H9 (cell line): ENCODE data around the gene SGCD. TPM values are rescaled to one million over a fixed set of nuclear protein-coding genes. Genes with fewer than 3 reads are reported as not detected.

ENCODE experiments used
- DNase-seq: peaks from one replicate; pipeline ENCODE4 v3.0.0-alpha.2; 2017
- H2AFZ ChIP-seq: one replicate; pipeline ENCODE4 v1.6.1; 2013; ENCODE audit warnings: mild to moderate bottlenecking, low read length, control low read depth, moderate library complexity
- H2AK5ac ChIP-seq: 2 replicates; pipeline ENCODE4 v1.6.1; 2013; ENCODE audit warnings: low read length, control low read depth, mixed read lengths; ENCODE audit not compliant: insufficient read length
- H2BK120ac ChIP-seq: one replicate; pipeline ENCODE4 v1.6.1; 2013; ENCODE audit warnings: low read depth, mild to moderate bottlenecking, low read length, control low read depth, inconsistent platforms; ENCODE audit not compliant: poor library complexity, severe bottlenecking
- H2BK12ac ChIP-seq: 2 replicates; pipeline ENCODE4 v1.6.1; 2013; ENCODE audit warnings: low read length, control low read depth, mixed read lengths, low read depth; ENCODE audit not compliant: insufficient read length
- H2BK15ac ChIP-seq: 2 replicates; pipeline ENCODE4 v1.6.1; 2013; ENCODE audit warnings: low read depth, low read length, control low read depth
- H2BK20ac ChIP-seq: one replicate; pipeline ENCODE4 v1.6.1; 2013; ENCODE audit warnings: low read depth, mild to moderate bottlenecking, low read length, control low read depth, inconsistent platforms; ENCODE audit not compliant: poor library complexity, severe bottlenecking
- H2BK5ac ChIP-seq: 2 replicates; pipeline ENCODE4 v1.6.1; 2013; ENCODE audit warnings: low read length, control low read depth, mixed read lengths; ENCODE audit not compliant: insufficient read length
- H3K14ac ChIP-seq: 2 replicates; pipeline ENCODE4 v1.6.1; 2013; ENCODE audit warnings: low read length, control low read depth; ENCODE audit not compliant: insufficient read depth
- H3K18ac ChIP-seq: 2 replicates; pipeline ENCODE4 v1.6.1; 2013; ENCODE audit warnings: low read depth, mild to moderate bottlenecking, mixed read lengths, low read length, control low read depth; ENCODE audit not compliant: insufficient read length
- H3K23ac ChIP-seq: 2 replicates; pipeline ENCODE4 v1.6.1; 2013; ENCODE audit warnings: low read length, control low read depth, mixed read lengths, low read depth; ENCODE audit not compliant: insufficient read length
- H3K23me2 ChIP-seq: 2 replicates; pipeline ENCODE4 v1.6.1; 2013; ENCODE audit warnings: low read depth, mild to moderate bottlenecking, mixed read lengths, low read length, control low read depth; ENCODE audit not compliant: insufficient read length, poor library complexity, severe bottlenecking
- H3K27ac ChIP-seq: 2 replicates; pipeline ENCODE4 v1.5.1; 2013; ENCODE audit warnings: low read length, control low read depth, mixed read lengths, low read depth; ENCODE audit not compliant: insufficient read length
- H3K27me3 ChIP-seq: 2 replicates; pipeline ENCODE4 v1.6.1; 2013; ENCODE audit warnings: low read length, control low read depth, inconsistent platforms; ENCODE audit not compliant: insufficient read depth
- H3K4ac ChIP-seq: 2 replicates; pipeline ENCODE4 v1.6.1; 2013; ENCODE audit warnings: low read depth, mild to moderate bottlenecking, control low read depth, inconsistent platforms, low read length, moderate library complexity
- H3K4me1 ChIP-seq: 2 replicates; pipeline ENCODE4 v1.6.1; 2013; ENCODE audit warnings: low read length, control low read depth, inconsistent platforms; ENCODE audit not compliant: insufficient read depth
- H3K4me2 ChIP-seq: 2 replicates; pipeline ENCODE4 v1.6.1; 2013; ENCODE audit warnings: low read length, control low read depth, mixed read lengths; ENCODE audit not compliant: insufficient read length, insufficient read depth
- H3K56ac ChIP-seq: 2 replicates; pipeline ENCODE4 v1.6.1; 2013; ENCODE audit warnings: low read depth, mild to moderate bottlenecking, mixed read lengths, low read length, control low read depth; ENCODE audit not compliant: insufficient read length
- H3K79me1 ChIP-seq: 2 replicates; pipeline ENCODE4 v1.6.1; 2013; ENCODE audit warnings: low read depth, mild to moderate bottlenecking, moderate library complexity, low read length, control low read depth, inconsistent platforms; ENCODE audit not compliant: insufficient read depth, poor library complexity, severe bottlenecking
- H3K79me2 ChIP-seq: 2 replicates; pipeline ENCODE4 v1.6.1; 2013; ENCODE audit warnings: low read length, control low read depth, inconsistent platforms; ENCODE audit not compliant: insufficient read depth
- H3K9ac ChIP-seq: 2 replicates; pipeline ENCODE4 v1.6.1; 2013; ENCODE audit warnings: low read length, control low read depth, mixed read lengths; ENCODE audit not compliant: insufficient read length; ENCODE audit errors: extremely low read depth
- H3K9me3 ChIP-seq: one replicate; pipeline ENCODE4 v1.6.1; 2013; ENCODE audit warnings: low read depth, low read length, inconsistent platforms; ENCODE audit not compliant: control insufficient read depth
- H3T11ph ChIP-seq: one replicate; pipeline ENCODE4 v1.6.1; 2013; ENCODE audit warnings: mild to moderate bottlenecking, low read length, control low read depth, inconsistent platforms
- H4K20me1 ChIP-seq: one replicate; pipeline ENCODE4 v1.6.1; 2013; ENCODE audit not compliant: control insufficient read depth, insufficient read length, insufficient read depth
- H4K5ac ChIP-seq: 2 replicates; pipeline ENCODE4 v1.6.1; 2013; ENCODE audit warnings: low read depth, mild to moderate bottlenecking, mixed read lengths, low read length, control low read depth; ENCODE audit not compliant: insufficient read length
- H4K8ac ChIP-seq: replicated peaks from 2 replicates; pipeline ENCODE4 v1.6.1; 2013; ENCODE audit warnings: low read length, control low read depth, mixed read lengths, low read depth; ENCODE audit not compliant: insufficient read length
- H4K91ac ChIP-seq: 2 replicates; pipeline ENCODE4 v1.6.1; 2013; ENCODE audit warnings: low read depth, mild to moderate bottlenecking, moderate library complexity, mixed read lengths, low read length, control low read depth; ENCODE audit not compliant: insufficient read length
- H3K27ac Mint-ChIP-seq, 3 experiments: 2 replicates in 2 of 3; 3 replicates in 1 of 3; pipeline ENCODE4 v1.8.0; 2020 to 2021; ENCODE audit warnings: mixed read lengths in 3 of 3, mild to moderate bottlenecking in 1 of 3, moderate library complexity in 1 of 3
- H3K27me3 Mint-ChIP-seq: 2 replicates; pipeline ENCODE4 v1.8.0; 2021; ENCODE audit warnings: low read depth, mild to moderate bottlenecking, moderate library complexity, mixed read lengths
- H3K36me3 Mint-ChIP-seq, 3 experiments: 2 replicates in 2 of 3; 3 replicates in 1 of 3; pipeline ENCODE4 v1.8.0; 2020 to 2021; ENCODE audit warnings: low read depth in 3 of 3, mixed read lengths in 3 of 3; ENCODE audit not compliant: insufficient read depth in 1 of 3
- H3K4me1 Mint-ChIP-seq, 2 experiments: 2 replicates each; pipeline ENCODE4 v1.8.0; 2020; ENCODE audit warnings: mixed read lengths in 2 of 2
- H3K4me3 Mint-ChIP-seq, 2 experiments: 2 replicates in 1 of 2; 3 replicates in 1 of 2; pipeline ENCODE4 v1.8.0; 2020 to 2021; ENCODE audit warnings: mild to moderate bottlenecking in 2 of 2, mixed read lengths in 2 of 2, moderate library complexity in 1 of 2
- H3K9me3 Mint-ChIP-seq, 2 experiments: 2 replicates in 1 of 2; 3 replicates in 1 of 2; pipeline ENCODE4 v1.8.0; 2020; ENCODE audit warnings: mild to moderate bottlenecking in 2 of 2, mixed read lengths in 2 of 2, moderate library complexity in 1 of 2
- CTCF ChIP-seq: fragments of 200-600 bp; sonication (generic); conservative IDR thresholded peaks from 3 replicates; pipeline ENCODE4 v1.8.0; 2021; ENCODE audit warnings: antibody characterized with exemption, mild to moderate bottlenecking
- WGBS: extraction: QIAGEN DNeasy Blood & Tissue Kit; methylation state at CpG from one replicate; pipeline ENCODE4 v1.1.7; 2013; ENCODE audit warnings: missing lambda C conversion rate, low lambda C conversion rate, mixed read lengths; ENCODE audit not compliant: insufficient read length; ENCODE audit errors: extremely low coverage; 5-methylcytosine and 5-hydroxymethylcytosine counted together
- total RNA-seq: library from RNA; stranded (reverse); gene quantifications from 2 replicates; pipeline ENCODE4 v1.2.1, GENCODE V29; 2021

The SGCD gene
- total RNA-seq, 1 experiment from 2014 or later = 0.11 TPM

- no peak overlapping the region for H3K23ac ChIP-seq
- Mint-ChIP-seq H3K4me1 (no peaks in the 10 kb centered on the region; a peak in 2 of 4 replicates), H3K4me3 (no peak overlapping the region), H3K27ac (no peak overlapping the region), H3K27me3 (no peaks in the 10 kb centered on the region), H3K9me3 (no peaks in the 10 kb centered on the region; a peak in 1 of 5 replicates), H3K36me3 (no peaks in the 10 kb centered on the region)
- H2BK20ac ChIP-seq = no peak overlapping the region
- no peak overlapping the region for H2AFZ ChIP-seq
- no peaks in the 10 kb centered on the region for H3K27me3 ChIP-seq
- no peaks in the 10 kb centered on the region for H3K79me1 ChIP-seq
- no peak overlapping the region for H2BK5ac ChIP-seq
- no peak overlapping the region for H3T11ph ChIP-seq
- H4K8ac ChIP-seq = no peak overlapping the region
- no peak overlapping the region for H2BK15ac ChIP-seq
- H3K4ac ChIP-seq = no peak overlapping the region
- H3K4me1 ChIP-seq = no peaks in the 10 kb centered on the region
- H3K56ac ChIP-seq = no peak overlapping the region
- no peak overlapping the region for H4K91ac ChIP-seq
- H2BK120ac ChIP-seq = no peak overlapping the region
- TF ChIP-seq CTCF = no peak
- no peak overlapping the region for H2AK5ac ChIP-seq
- H3K27ac ChIP-seq = no peak overlapping the region
- H3K9me3 ChIP-seq = no peaks in the 10 kb centered on the region
- no peaks in the 10 kb centered on the region for H3K79me2 ChIP-seq
- H4K5ac ChIP-seq = no peak overlapping the region
- no peak overlapping the region for H3K18ac ChIP-seq
- no peak overlapping the region for H3K4me2 ChIP-seq
- H2BK12ac ChIP-seq = no peak overlapping the region
- no peaks in the 10 kb centered on the region for H3K23me2 ChIP-seq
- no peaks in the 10 kb centered on the region for H4K20me1 ChIP-seq
- H3K9ac ChIP-seq = no peak overlapping the region
- no peak for DNase-seq
- no CpG with 5 or more reads among the region's 4 CpGs for WGBS
- H3K14ac ChIP-seq = no peak overlapping the region
These were observed 262.9 kb downstream of the SGCD start for GRCh38 chr5:156589946-156590216.
